D721Med (cell line): ENCODE measurements around the gene ESRRA.
A peak's percentile ranks its signal among the peaks of the same experiment; 100 is the strongest.

Experiments
- DNase-seq: peaks from one replicate; pipeline ENCODE4 v3.0.0; 2011; ENCODE audit warnings: low spot score; ENCODE audit not compliant: insufficient read length
- FAIRE-seq: peaks from 2 replicates; lab custom pipeline; 2011; peaks lifted over from hg19 to GRCh38; lab: Jason Lieb, UNC
- CTCF ChIP-seq: IDR thresholded peaks from 2 replicates; pipeline ENCODE4 v1.5.1; 2012; ENCODE audit warnings: mild to moderate bottlenecking, control low read depth; ENCODE audit not compliant: insufficient read depth; ENCODE audit errors: missing control alignments

Gene ESRRA

GRCh38 chr11:64317325-64317960, 12.1 kb downstream of the ESRRA start, which contains the start of gene TRMT112:
TSS of gene TRMT112 (minus strand) at chr11:64317559. CDS start at chr11:64317526, 33 bp downstream.
- DNase-seq (peak; percentile 86), FAIRE-seq (peak; percentile 48)
- no peak for TF ChIP-seq CTCF

DNA sequence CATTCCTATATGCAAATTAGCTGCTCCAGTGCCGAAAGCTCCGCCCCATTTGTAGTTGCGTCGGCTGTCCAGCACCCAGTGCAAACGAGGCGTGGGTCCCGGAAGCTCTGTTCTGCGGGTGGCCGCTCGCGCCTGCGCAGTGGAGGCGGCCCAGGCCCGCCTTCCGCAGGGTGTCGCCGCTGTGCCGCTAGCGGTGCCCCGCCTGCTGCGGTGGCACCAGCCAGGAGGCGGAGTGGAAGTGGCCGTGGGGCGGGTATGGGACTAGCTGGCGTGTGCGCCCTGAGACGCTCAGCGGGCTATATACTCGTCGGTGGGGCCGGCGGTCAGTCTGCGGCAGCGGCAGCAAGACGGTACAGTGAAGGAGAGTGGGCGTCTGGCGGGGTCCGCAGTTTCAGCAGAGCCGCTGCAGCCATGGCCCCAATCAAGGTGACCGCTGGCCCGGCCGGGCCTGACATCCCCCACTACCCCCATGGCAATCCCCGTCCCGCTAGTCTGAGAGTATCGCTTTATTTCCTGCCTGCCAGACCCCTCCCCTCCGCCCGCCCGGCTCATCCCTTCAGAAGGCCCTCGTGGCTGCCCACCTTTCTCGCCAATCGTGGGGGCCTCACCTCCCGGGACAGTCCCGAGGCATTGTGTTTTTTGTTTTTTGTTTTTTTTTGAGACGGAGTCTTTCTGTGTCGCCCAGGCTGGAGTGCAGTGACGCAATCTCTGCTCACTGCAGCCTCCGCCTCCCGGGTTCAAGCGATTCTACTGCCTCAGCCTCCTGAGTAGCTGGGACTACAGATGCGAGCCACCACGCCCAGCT, 12.8 kb downstream of the ESRRA start, which contains the start of gene PRDX5:
Gene PRDX5, plus strand, starts transcription at position 161 of the 805 bp plus-strand sequence. Its CDS starts 95 bp downstream, at position 256.
- DNase-seq (peak; percentile 87), FAIRE-seq (no peak)
- peak; percentile 43 for TF ChIP-seq CTCF

DNA sequence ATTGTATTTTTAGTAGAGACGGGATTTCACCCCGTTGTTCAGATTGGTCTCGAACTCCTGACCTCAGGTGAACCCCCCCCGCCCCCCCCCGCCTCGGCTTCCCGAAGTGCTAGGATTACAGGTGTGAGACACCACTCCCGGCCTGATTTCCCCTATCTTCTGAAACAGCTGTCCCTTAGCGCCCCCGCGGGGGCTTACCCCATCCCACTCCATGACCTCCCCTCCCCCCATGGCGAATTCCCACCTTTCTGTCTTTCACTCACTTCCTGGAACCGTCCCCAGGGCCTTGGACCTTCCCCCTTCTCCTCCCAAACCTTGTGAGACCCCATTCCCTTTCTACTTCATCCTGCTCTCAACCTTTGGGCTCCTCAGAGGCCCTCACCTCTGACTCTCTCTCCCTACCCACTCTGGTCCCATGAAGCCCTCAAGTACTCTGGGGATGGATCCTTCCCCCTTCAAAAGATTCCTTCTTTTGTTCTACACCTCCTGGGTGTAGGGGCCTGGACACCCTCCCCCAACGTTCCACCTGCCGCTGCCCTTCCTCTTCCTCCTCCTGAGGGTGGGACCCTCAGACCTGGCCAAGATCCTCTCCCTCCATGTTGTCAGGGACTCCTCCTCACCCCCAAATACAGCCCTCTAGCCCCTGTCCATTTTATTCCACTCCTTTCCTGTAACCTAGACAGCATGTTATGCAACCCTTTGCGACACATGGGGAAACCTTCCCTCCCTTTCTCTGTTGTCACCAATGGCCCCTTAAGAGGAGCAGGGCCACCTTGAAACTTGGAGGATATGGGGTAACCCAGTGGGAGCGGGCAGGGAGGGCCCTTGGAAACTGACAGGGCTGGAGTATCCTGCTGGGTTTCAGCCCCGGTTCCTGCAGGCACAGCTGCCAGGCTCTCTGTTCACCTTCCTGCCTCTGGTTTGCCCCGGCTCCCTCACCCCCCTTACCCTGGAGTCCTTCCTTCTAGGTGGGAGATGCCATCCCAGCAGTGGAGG, 13.7 kb downstream of the ESRRA start:
- no peak for FAIRE-seq

GRCh38 chr11:64320556-64320955, 15.2 kb downstream of the ESRRA start:
- no peak for DNase-seq
- no peak for FAIRE-seq
- no peak for TF ChIP-seq CTCF

More for the DNA sequence above, 13.7 kb downstream of the ESRRA start:
- no peak for TF ChIP-seq CTCF
- DNase-seq = no peak

DNA sequence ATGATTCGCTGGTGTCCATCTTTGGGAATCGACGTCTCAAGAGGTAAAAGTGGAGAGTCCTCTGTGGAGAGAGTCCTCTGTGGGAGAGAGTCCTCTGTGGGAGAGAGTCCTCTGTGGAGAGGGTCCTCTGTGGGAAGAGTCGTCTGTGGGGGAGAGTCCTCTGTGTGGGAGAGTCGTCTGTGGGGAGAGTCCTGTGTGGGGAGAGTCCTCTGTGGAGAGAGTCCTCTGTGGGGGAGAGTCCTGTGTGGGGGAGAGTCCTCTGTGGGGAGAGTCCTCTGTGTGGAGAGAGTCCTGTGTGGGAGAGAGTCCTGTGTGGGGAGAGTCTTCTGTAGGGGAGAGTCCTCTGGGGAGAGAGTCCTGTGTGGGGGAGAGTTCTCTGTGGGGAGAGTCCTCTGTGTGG, 15.7 kb downstream of the ESRRA start:
- DNase-seq (no peak), FAIRE-seq (no peak)
- TF ChIP-seq CTCF = no peak

DNA sequence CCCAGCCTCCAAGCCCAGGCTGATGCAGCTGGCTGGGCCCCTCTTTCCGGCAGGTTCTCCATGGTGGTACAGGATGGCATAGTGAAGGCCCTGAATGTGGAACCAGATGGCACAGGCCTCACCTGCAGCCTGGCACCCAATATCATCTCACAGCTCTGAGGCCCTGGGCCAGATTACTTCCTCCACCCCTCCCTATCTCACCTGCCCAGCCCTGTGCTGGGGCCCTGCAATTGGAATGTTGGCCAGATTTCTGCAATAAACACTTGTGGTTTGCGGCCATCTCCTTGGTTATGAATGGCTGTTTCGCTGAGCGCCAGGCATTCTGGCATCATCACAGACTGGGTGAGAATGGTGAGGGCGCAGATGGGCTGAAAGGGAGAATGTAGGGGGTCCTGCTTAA, 16.2 kb downstream of the ESRRA start:
- FAIRE-seq (no peak), DNase-seq (no peak)
- TF ChIP-seq CTCF = no peak
